T-helper 2 cell treated with Interferon-gamma antibody and Interleukin-4, amounts not matched to agents 5 μg/mL and 100 μg/mL, for 36 hours (primary cell): Measurements from ENCODE around the gene TOP3B.

Source experiments
- DNase-seq: peaks from one replicate; pipeline ENCODE4 v3.0.0; 2021; ENCODE audit warnings: low spot score
- H3K27ac Mint-ChIP-seq: one replicate; pipeline ENCODE4 v1.8.0; 2021; ENCODE audit warnings: mild to moderate bottlenecking, mixed read lengths
- H3K27me3 Mint-ChIP-seq: one replicate; pipeline ENCODE4 v1.8.0; 2021; ENCODE audit warnings: low read depth, mixed read lengths
- H3K36me3 Mint-ChIP-seq: one replicate; pipeline ENCODE4 v1.8.0; 2021; ENCODE audit warnings: low read depth, mixed read lengths
- H3K4me1 Mint-ChIP-seq: one replicate; pipeline ENCODE4 v1.8.0; 2021; ENCODE audit warnings: low read depth, mixed read lengths
- H3K4me3 Mint-ChIP-seq: one replicate; pipeline ENCODE4 v1.8.0; 2022; ENCODE audit warnings: mild to moderate bottlenecking, moderate library complexity, mixed read lengths
- H3K9me3 Mint-ChIP-seq: one replicate; pipeline ENCODE4 v1.8.0; 2021; ENCODE audit warnings: mixed read lengths

Gene TOP3B

GRCh38 chr22:21966643-21967516, 15.7 kb downstream of the TOP3B start:
- no peaks in the 10 kb centered on the region for H3K4me1 Mint-ChIP-seq
- H3K27me3 Mint-ChIP-seq: no peaks in the 10 kb centered on the region
- no peak overlapping the region for H3K4me3 Mint-ChIP-seq
- no peak overlapping the region for H3K27ac Mint-ChIP-seq
- H3K9me3 Mint-ChIP-seq: no peaks in the 10 kb centered on the region
- no peak for DNase-seq
- peaks cover 52% of the 10 kb centered on the region for H3K36me3 Mint-ChIP-seq

- DNase-seq: no peak
- Mint-ChIP-seq H3K27ac (no peak overlapping the region), H3K4me1 (no peaks in the 10 kb centered on the region), H3K36me3 (peaks cover 47% of the 10 kb centered on the region), H3K27me3 (no peaks in the 10 kb centered on the region), H3K9me3 (no peaks in the 10 kb centered on the region), H3K4me3 (no peak overlapping the region)
Observed at GRCh38 chr22:21965762-21966288, 16.8 kb downstream of the TOP3B start.

GRCh38 chr22:21964918-21965484, 17.6 kb downstream of the TOP3B start:
- Mint-ChIP-seq H3K27me3 (no peaks in the 10 kb centered on the region), H3K9me3 (no peaks in the 10 kb centered on the region), H3K4me1 (no peaks in the 10 kb centered on the region), H3K36me3 (peaks cover 42% of the 10 kb centered on the region), H3K27ac (no peak overlapping the region), H3K4me3 (no peak overlapping the region)
- DNase-seq: no peak

DNA sequence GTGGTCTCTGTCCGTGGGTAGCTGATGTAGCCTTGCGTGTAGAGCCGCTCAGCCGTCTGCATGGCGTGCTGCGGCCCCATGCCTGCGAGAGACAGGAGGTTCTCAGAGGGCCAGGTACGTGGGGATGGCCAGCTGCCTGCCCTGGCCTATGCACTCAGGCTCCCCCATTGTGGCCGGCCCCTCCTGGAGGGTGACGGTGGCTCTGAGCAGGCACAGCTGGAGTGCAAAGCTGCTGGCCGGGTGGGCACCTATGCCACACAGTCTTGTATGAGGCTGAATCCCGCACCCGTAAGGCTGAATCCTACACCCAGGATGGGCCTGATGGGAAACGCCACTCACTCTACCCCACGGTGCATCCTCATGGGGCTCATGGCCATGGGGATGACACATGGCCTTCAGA, 18.4 kb downstream of the TOP3B start:
- DNase-seq: no peak
- Mint-ChIP-seq H3K27ac (no peak overlapping the region), H3K4me3 (no peak overlapping the region), H3K4me1 (no peaks in the 10 kb centered on the region), H3K36me3 (peaks cover 42% of the 10 kb centered on the region), H3K9me3 (no peaks in the 10 kb centered on the region), H3K27me3 (no peaks in the 10 kb centered on the region)

- DNase-seq: no peak
- Mint-ChIP-seq H3K36me3 (peaks cover 40% of the 10 kb centered on the region), H3K9me3 (no peaks in the 10 kb centered on the region), H3K4me3 (no peak overlapping the region), H3K27me3 (no peaks in the 10 kb centered on the region), H3K4me1 (no peaks in the 10 kb centered on the region), H3K27ac (no peak overlapping the region)
Observed at GRCh38 chr22:21963790-21964211, 18.8 kb downstream of the TOP3B start.

DNA sequence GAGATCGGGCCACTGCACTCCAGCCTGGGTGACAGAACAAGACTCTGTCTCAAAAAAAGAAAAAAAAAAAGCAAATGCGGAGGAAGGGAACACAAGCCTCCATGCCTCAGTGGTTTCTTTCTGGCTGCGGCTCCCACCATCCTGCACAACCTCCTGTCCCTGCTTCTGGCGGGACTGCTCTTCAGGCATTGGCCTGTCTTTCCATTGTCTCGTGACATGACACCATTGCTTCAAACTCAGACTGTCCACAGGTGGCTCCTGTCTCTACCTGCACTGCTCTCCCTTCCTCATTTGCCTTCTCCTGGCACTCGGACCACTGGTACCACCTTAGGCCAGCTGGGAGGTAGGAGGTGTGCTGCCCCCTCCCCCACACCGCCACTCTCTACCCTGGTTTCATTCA, 19.3 kb downstream of the TOP3B start:
- Mint-ChIP-seq H3K4me3 (no peak overlapping the region), H3K36me3 (peaks cover 35% of the 10 kb centered on the region), H3K27me3 (no peaks in the 10 kb centered on the region), H3K27ac (no peak overlapping the region), H3K4me1 (no peaks in the 10 kb centered on the region), H3K9me3 (no peaks in the 10 kb centered on the region)
- no peak for DNase-seq

DNA sequence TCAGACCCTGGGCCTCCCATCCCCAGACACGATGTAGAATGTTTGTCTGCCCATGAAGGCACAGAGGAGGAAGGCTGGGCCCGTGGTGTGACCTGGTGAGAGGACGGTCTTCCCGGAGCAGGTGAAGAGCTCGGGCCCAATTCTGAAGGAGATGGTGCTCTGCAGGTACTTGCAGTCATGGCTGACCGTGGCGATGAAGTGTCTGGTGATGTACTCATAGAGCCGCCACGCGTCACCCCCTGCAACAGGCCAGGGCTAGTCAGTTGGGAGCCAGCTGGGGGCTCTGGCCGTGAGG, 20.0 kb downstream of the TOP3B start:
- no peak overlapping the region for H3K27ac Mint-ChIP-seq
- no peak overlapping the region for H3K4me3 Mint-ChIP-seq
- H3K27me3 Mint-ChIP-seq: no peaks in the 10 kb centered on the region
- H3K9me3 Mint-ChIP-seq: no peaks in the 10 kb centered on the region
- H3K4me1 Mint-ChIP-seq: no peaks in the 10 kb centered on the region
- DNase-seq: no peak
- H3K36me3 Mint-ChIP-seq: peaks cover 34% of the 10 kb centered on the region

DNA sequence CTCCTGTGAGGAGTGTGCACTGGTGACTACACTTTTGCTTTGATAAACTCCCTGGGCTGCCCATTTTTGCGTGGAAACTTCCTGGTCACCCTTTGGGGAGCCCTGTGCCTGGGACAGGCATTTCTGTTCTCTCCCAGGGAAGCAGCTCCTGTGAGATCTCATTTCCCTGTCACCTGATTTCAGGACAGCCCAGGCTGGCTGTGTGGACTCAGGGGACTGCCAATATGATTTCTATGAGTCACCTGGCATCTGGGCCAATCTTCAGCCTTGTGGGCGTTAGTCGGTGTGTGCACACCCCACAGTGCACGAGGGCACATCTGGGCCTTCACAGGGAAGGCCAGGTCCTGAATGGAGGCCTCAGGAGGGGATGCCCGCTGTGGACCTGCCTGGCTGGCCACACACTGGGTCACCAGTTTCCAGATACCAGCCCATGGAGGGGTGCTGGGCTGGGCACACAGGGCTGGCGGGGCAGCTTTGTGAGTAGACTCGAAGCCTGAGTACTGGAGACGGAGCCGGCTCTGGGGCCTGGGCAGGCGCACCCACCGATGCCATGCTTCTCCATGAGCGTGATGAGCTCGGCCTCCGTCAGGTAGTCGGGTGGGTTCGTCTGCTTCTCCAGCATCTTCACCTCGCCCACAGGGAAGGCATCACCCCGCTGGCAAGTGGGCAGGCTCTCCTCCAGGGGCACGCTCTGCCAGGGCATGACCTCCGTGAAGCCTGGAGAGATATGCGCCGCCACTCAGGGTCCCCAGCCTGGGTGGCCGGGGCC, 20.5 kb downstream of the TOP3B start:
- no peak for DNase-seq
- Mint-ChIP-seq H3K27ac (no peak overlapping the region), H3K4me3 (no peak overlapping the region), H3K4me1 (no peaks in the 10 kb centered on the region), H3K27me3 (no peaks in the 10 kb centered on the region), H3K9me3 (no peaks in the 10 kb centered on the region), H3K36me3 (peaks cover 31% of the 10 kb centered on the region)

DNA sequence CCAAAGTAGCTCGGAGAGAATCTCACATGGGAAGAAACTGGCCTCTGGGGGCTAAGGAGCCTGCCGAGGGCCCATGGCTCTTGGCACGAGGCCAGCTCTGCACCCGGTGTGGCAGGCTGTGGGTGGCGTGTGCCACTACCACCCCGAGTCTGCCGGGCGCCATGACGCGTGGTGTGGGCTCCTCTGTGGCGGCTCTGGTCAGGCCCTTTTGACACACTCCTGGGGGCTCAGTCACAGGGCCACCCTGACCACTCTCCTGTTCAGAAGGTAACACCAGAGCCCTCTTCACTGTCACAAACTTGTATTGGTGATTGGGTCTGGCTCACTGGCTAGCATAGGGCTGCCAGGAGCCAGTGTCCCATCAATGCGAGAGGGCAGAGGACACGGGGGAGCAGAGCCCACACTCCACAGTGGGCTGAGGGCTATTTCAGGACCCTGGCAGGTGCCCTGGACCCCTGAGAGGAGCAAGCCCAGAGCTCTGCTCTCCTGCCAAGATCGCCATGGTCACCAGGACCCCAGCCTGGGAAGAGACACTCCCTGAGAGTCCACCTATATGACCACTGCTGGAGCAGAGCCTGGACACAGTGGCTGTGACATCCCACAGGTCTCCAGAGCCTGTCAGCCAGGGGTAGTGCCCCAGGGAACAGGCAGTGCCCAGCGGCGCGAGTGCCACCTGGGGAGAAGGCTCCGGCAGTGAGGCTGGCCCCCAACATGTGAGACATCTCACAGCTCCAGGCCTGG, 21.3 kb downstream of the TOP3B start:
- no peak for DNase-seq
- no peaks in the 10 kb centered on the region for H3K9me3 Mint-ChIP-seq
- no peak overlapping the region for H3K4me3 Mint-ChIP-seq
- H3K36me3 Mint-ChIP-seq: peaks cover 24% of the 10 kb centered on the region
- no peaks in the 10 kb centered on the region for H3K27me3 Mint-ChIP-seq
- H3K27ac Mint-ChIP-seq: no peak overlapping the region
- H3K4me1 Mint-ChIP-seq: no peaks in the 10 kb centered on the region

DNA sequence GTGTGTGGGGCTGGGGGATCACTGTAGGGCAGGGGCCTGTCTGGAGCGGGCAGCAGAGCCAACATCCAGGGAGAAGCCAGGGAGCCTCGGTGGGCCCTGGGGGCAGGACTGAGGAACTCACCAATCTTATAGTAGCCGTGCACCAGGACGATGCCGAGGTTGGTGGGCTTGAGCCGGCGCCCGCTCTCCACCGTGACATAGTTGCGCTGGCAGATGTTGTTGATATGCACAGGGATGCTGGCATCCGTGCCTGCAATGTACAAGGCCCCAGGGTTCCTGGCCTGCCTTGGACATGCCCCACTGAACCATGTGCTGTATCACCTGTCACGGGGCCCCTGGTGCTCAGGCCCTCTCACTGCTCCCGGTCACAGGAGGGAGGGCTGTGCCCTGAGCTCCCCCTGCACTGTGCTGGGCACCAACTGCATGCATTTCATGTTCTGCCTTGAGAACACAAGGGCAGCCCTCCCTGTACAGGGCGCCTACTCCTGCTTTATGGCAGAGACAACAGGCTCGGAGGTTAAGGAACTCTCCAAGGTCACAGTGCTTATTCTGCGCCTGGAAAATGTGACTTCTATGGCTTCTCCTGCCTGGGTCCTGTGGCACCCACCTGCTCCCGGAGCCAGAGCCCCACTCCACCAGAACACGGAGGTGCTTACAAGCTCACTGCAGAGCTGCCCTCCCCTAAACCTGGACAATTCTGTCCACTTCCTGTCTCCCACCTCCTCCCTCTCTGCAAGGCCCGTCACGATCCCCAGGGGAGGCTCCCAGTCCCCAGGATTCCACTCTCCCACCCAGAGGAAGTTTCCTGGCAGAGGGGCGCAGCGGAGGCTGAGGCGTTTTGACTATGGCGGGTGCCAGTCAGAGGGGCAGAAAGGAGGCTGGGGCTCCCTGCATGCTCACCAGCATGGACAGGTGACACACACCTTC, 22.1 kb downstream of the TOP3B start:
- Mint-ChIP-seq H3K4me1 (no peaks in the 10 kb centered on the region), H3K4me3 (no peak overlapping the region), H3K36me3 (peaks cover 19% of the 10 kb centered on the region), H3K27me3 (no peaks in the 10 kb centered on the region), H3K9me3 (no peaks in the 10 kb centered on the region), H3K27ac (no peak overlapping the region)
- no peak for DNase-seq

GRCh38 chr22:21959274-21960074, 23.1 kb downstream of the TOP3B start:
- no peak overlapping the region for H3K27ac Mint-ChIP-seq
- H3K9me3 Mint-ChIP-seq: no peaks in the 10 kb centered on the region

More at GRCh38 chr22:21959274-21960074, 23.1 kb downstream of the TOP3B start:
- H3K4me1 Mint-ChIP-seq: no peaks in the 10 kb centered on the region
- H3K27me3 Mint-ChIP-seq: no peaks in the 10 kb centered on the region
- peaks cover 16% of the 10 kb centered on the region for H3K36me3 Mint-ChIP-seq
- H3K4me3 Mint-ChIP-seq: no peak overlapping the region
- no peak for DNase-seq
